Peyer's patch (tissue), 4 donors: ENCODE measurements around the gene PTPRB.

ENCODE experiments used
- POLR2A ChIP-seq, 2 donors: fragments of 450-650 bp; IDR thresholded peaks; one replicate each; pipeline ENCODE4 v1.5.1; 2017; ENCODE audit warnings: antibody characterized with exemption in 2 of 2, mild to moderate bottlenecking in 2 of 2, moderate library complexity in 2 of 2
- TF ChIP-seq, protein P1 (sequence below), 6 experiments: fragments of 450-650 bp in 4 of 6; fragments of 200-600 bp in 2 of 6; sonication (generic) in 1 of 6; IDR thresholded peaks; one replicate each; pipeline ENCODE4 v1.5.1; 2017 to 2019; ENCODE audit warnings: antibody characterized with exemption in 6 of 6, mild to moderate bottlenecking in 3 of 6, moderate library complexity in 1 of 6

DNA sequence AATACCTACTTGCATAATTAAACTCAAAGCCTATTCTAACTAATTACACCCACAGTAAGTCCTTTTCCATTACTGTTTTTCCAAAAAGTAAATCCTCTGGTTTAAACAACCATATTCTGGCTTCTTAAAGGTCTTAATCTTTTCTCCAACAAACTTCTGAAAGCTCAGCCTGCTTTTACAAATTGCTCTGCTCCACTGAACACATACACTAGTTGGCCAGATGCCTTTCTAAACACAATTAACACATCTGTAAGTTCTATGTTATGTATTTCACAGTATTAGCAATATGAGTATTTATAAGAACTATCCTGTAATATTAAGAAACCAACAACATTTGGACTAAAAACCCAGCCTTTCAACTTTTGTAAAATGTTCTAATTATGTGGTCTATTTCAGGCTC is 30.1 kb downstream of the PTPRB start:
- TF ChIP-seq, protein P1, sequence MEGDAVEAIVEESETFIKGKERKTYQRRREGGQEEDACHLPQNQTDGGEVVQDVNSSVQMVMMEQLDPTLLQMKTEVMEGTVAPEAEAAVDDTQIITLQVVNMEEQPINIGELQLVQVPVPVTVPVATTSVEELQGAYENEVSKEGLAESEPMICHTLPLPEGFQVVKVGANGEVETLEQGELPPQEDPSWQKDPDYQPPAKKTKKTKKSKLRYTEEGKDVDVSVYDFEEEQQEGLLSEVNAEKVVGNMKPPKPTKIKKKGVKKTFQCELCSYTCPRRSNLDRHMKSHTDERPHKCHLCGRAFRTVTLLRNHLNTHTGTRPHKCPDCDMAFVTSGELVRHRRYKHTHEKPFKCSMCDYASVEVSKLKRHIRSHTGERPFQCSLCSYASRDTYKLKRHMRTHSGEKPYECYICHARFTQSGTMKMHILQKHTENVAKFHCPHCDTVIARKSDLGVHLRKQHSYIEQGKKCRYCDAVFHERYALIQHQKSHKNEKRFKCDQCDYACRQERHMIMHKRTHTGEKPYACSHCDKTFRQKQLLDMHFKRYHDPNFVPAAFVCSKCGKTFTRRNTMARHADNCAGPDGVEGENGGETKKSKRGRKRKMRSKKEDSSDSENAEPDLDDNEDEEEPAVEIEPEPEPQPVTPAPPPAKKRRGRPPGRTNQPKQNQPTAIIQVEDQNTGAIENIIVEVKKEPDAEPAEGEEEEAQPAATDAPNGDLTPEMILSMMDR (IDR thresholded peaks at IDR 0.05) = no peak
- no peak for TF ChIP-seq POLR2A (IDR thresholded peaks at IDR 0.05)
